ENCODE measurements around the gene SLC24A3.
"Not testable (repeated sequence)": the region's sequence is repeated elsewhere in the genome, so short reads cannot be mapped to it uniquely, and the experiment has no call there.

The SLC24A3 gene

GRCh38 chr20:19633985-19634384 is 421.5 kb downstream of the SLC24A3 start:
- DNase-seq (ENCODE audit: low spot score): no peak

- DNase-seq (ENCODE audit: low spot score): not testable (repeated sequence)
Measured at GRCh38 chr20:19639471-19640045, 427.1 kb downstream of the SLC24A3 start.

GRCh38 chr20:19642860-19643259 is 430.4 kb downstream of the SLC24A3 start:
- DNase-seq (ENCODE audit: low spot score): no peak

- DNase-seq (ENCODE audit: low spot score): no peak
Measured at GRCh38 chr20:19644085-19644484, 431.6 kb downstream of the SLC24A3 start.

- DNase-seq (ENCODE audit: low spot score): no peak
Measured at GRCh38 chr20:19646963-19647362, 434.5 kb downstream of the SLC24A3 start.

- DNase-seq (ENCODE audit: low spot score): no peak
Measured at GRCh38 chr20:19648024-19648423, 435.6 kb downstream of the SLC24A3 start.

GRCh38 chr20:19649041-19649440 is 436.6 kb downstream of the SLC24A3 start:
- no peak for DNase-seq (ENCODE audit: low spot score)

- DNase-seq (ENCODE audit: low spot score): no peak
Measured at GRCh38 chr20:19652591-19653026, 440.2 kb downstream of the SLC24A3 start.

- no peak for DNase-seq (ENCODE audit: low spot score)
Measured at GRCh38 chr20:19653327-19653726, 440.9 kb downstream of the SLC24A3 start.

- no peak for DNase-seq (ENCODE audit: low spot score)
Measured at GRCh38 chr20:19654921-19655320, 442.5 kb downstream of the SLC24A3 start.

- DNase-seq (ENCODE audit: low spot score): no peak
Measured at GRCh38 chr20:19658137-19658536, 445.7 kb downstream of the SLC24A3 start.

GRCh38 chr20:19659448-19659847 is 447.0 kb downstream of the SLC24A3 start:
- no peak for DNase-seq (ENCODE audit: low spot score)

- DNase-seq (ENCODE audit: low spot score): no peak
Measured at GRCh38 chr20:19660808-19661378, 448.5 kb downstream of the SLC24A3 start.

- peak; percentile 67 for DNase-seq (ENCODE audit: low spot score)
Measured at GRCh38 chr20:19661717-19662636, 449.5 kb downstream of the SLC24A3 start.

GRCh38 chr20:19662637-19662995 is 450.2 kb downstream of the SLC24A3 start:
- no peak for DNase-seq (ENCODE audit: low spot score)

- no peak for DNase-seq (ENCODE audit: low spot score)
Measured at GRCh38 chr20:19668418-19668817, 456.0 kb downstream of the SLC24A3 start.

- no peak for DNase-seq (ENCODE audit: low spot score)
Measured at GRCh38 chr20:19670829-19671228, 458.4 kb downstream of the SLC24A3 start.

GRCh38 chr20:19671374-19671773 is 458.9 kb downstream of the SLC24A3 start:
- DNase-seq (ENCODE audit: low spot score): no peak

GRCh38 chr20:19672498-19672897 is 460.1 kb downstream of the SLC24A3 start:
- DNase-seq (ENCODE audit: low spot score): no peak

- DNase-seq (ENCODE audit: low spot score): no peak
Measured at GRCh38 chr20:19673575-19673974, 461.1 kb downstream of the SLC24A3 start.

- no peak for DNase-seq (ENCODE audit: low spot score)
Measured at GRCh38 chr20:19676202-19676601, 463.8 kb downstream of the SLC24A3 start.

- DNase-seq (ENCODE audit: low spot score): no peak
Measured at GRCh38 chr20:19677336-19677735, 464.9 kb downstream of the SLC24A3 start.

- not testable (repeated sequence) for DNase-seq (ENCODE audit: low spot score)
Measured at GRCh38 chr20:19678591-19678990, 466.1 kb downstream of the SLC24A3 start.
